ENCODE measurements around the gene MYL7.

The MYL7 gene

GRCh38 chr7:44111761-44112160 is 29.4 kb downstream of the MYL7 start:
- peak; percentile 30 for DNase-seq (ENCODE audit: low spot score)

DNA sequence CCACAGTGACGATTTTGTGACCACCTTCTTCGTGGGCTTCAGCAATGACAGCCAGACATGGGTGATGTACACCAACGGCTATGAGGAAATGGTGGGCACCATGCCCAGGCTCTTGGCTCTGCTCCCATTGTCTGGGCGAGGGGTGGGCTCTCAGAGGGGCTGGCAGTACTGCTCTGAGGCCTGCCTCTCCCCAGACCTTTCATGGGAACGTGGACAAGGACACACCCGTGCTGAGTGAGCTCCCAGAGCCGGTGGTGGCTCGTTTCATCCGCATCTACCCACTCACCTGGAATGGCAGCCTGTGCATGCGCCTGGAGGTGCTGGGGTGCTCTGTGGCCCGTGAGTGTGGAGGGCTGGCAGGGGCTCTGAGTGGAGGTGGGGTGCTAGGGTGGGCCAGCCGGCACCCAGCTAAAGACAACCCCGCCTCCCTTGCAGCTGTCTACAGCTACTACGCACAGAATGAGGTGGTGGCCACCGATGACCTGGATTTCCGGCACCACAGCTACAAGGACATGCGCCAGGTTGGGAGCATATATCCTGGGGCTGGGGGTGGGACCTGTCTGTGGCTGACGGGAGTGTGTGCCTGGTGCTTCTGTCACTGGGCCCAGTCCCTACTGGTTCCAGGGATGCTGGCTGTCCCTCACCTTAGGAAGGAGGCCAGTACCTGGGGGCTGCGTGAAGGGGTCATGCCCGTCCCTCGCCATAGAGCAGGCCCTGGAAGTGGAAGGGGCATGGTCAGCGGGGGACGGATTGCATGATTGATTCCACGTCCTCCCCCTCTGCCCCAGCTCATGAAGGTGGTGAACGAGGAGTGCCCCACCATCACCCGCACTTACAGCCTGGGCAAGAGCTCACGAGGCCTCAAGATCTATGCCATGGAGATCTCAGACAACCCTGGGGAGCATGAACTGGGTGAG is 30.2 kb downstream of the MYL7 start:
- DNase-seq (ENCODE audit: low spot score) = no peak

DNA sequence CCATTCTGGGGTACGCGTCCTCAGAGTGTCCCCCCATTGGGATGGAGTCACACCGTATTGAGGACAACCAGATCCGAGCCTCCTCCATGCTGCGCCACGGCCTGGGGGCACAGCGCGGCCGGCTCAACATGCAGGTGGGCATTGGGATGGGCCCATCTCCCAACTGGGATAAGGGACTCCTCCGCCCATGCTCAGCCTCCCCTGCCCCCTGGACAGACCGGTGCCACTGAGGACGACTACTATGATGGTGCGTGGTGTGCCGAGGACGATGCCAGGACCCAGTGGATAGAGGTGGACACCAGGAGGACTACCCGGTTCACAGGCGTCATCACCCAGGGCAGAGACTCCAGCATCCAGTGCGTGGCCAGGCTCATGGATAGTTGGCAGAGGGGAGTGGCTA is 31.1 kb downstream of the MYL7 start:
- DNase-seq (ENCODE audit: low spot score) = no peak

DNA sequence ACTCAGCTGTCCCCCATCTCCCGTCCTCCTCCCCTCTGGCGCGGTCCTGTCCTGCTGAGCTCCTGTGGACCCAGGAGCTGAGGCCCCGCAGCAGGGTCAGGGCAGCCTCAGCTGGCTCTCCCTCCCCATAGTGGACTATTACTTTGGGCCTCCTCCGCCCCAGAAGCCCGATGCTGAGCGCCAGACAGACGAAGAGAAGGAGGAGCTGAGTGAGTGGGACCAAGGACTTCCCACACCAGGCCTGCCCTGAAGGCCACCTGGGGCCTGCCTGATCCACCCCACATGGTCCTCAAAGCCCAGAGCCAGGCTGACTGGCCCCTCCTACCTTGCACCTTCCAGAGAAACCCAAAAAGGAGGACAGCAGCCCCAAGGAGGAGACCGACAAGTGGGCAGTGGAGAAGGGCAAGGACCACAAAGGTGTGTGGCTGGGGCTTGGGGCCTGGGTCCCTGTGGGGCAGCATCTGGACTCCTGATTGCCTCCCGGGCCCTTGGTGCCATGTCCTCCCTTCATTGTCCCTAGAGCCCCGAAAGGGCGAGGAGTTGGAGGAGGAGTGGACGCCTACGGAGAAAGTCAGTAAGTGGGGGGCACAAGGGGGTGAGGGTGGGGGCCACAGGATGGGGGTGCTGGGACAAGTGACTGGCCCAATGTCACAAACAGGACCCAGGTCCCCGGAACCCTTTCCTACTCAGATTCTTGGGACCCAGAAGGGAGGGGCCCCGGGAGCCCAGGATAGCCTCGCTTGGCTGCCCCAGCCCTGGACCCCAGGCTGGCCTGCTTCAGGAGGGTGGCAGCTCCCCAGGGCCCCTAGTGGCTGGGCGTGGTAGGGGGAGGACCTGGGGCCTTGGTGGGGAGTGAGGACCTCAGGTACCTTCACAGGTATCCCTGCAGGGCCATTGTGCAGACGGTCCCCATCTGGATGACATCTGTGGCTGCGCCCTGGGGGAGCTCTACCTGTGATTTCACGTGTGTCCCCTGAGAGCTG is 32.1 kb downstream of the MYL7 start:
- DNase-seq (ENCODE audit: low spot score) = no peak

DNA sequence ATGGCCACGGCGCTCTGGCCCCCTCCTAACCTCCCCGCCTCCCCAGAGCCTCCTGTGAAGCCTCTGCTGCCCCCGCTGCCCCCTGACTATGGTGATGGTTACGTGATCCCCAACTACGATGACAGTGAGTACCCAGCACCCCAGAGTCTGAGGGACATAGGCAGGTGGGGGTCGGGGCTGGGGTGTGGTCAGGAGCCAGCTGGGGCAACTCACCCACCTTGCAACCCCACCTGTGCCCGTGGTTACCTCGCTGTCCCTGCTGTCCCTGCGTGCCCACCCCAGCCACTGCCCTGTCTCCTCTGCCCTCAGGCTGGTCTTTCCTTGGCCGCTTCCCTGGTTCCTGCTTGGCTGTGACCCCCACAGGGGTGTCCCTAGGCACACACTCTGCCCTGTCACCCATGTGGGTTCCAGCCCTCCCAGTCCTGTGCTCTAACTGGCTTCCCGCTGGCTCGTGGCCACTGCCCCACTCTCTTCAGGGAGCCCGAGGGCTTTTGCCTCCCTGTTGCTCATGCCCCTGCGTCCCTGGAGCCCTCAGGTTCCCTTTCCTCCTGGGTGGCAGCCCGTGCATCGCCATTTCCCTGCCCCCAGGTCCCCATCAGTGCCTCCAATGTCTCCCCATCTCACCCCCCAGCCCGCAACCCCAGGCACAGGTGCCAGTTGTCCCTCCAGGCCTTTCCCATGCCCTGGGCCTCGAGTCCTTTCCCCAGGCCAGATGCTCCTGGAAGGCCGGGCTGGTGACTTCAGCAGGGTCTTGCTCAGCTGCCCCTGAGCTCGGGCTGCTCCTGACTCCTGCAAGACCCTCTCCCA is 33.0 kb downstream of the MYL7 start:
- no peak for DNase-seq (ENCODE audit: low spot score)

DNA sequence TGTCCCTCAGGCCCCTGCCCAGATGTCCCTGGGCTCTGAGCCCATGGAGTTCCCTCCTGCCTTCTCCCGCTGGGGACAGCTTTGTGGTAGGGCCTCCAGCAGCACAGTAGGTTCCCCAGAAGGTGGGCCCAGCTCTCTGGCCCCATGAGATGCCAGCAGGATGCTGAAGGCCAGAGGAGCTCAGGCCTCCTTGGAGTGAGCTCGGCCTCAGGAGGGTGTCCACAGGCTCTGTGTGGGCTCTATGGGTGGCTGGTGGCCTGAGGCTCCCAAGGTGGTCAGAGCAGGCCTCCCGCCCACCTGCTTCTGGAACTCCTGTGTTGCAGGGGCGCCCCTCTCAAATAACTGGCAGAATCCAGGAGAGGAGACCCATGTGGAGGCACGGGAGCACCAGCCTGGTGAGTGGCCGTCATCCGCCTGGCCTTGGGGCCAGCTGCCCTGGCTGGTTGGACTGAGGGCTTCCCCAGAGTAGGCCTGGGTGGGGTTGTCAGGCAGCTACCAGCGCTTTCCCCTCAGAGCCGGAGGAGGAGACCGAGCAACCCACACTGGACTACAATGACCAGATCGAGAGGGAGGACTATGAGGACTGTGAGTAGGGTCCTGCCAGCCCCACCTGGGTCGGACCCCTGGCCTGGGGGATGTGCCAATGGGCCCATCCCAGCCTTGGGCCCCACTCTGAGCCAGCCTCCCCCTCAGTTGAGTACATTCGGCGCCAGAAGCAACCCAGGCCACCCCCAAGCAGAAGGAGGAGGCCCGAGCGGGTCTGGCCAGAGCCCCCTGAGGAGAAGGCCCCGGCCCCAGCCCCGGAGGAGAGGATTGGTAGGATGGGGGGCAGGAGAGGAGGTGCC is 33.8 kb downstream of the MYL7 start:
- no peak for DNase-seq (ENCODE audit: low spot score)

- no peak for DNase-seq (ENCODE audit: low spot score)
Observed at GRCh38 chr7:44106311-44107065, 34.6 kb downstream of the MYL7 start.

- no peak for DNase-seq (ENCODE audit: low spot score)
Observed at GRCh38 chr7:44105832-44106231, 35.3 kb downstream of the MYL7 start.

- no peak for DNase-seq (ENCODE audit: low spot score)
Observed at GRCh38 chr7:44104860-44105771, 36.0 kb downstream of the MYL7 start.

DNA sequence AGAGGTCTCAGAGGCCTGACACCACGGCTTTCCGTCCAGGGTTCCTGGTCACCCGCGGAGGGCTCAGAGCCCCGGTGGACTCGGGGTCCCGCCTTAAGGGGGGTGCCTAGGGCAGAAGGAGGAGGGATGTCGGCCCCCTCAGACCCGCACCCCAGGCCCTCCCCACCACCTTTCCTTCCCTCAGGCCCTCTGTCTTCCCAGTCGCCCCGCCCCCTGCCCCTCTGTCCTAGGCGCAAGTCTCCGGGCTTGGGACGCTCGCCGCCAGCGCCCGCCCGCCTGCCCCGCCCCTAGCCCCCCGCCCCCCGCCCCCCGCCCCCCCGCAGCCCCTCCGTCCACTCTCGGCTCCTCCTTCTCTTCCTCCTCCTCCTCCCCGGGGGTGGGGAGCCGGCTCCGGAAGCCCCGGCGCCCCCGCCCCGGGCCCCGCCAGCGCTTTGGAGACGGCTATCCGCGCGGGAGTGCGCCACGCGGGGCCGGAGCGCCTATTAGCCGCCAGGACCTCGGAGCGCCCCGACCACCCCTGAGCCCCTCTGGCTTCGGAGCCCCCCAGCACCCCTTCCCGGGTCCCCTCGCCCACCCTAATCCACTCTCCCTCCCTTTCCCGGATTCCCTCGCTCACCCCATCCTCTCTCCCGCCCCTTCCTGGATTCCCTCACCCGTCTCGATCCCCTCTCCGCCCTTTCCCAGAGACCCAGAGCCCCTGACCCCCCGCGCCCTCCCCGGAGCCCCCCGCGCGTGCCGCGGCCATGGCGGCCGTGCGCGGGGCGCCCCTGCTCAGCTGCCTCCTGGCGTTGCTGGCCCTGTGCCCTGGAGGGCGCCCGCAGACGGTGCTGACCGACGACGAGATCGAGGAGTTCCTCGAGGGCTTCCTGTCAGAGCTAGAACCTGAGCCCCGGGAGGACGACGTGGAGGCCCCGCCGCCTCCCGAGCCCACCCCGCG is 36.9 kb downstream of the MYL7 start, which contains the start of gene AEBP1:
TSS of gene AEBP1 (plus strand) at position 423 of the 937 bp plus-strand sequence. CDS start at position 744, 321 bp downstream.
- no peak for DNase-seq (ENCODE audit: low spot score)

DNA sequence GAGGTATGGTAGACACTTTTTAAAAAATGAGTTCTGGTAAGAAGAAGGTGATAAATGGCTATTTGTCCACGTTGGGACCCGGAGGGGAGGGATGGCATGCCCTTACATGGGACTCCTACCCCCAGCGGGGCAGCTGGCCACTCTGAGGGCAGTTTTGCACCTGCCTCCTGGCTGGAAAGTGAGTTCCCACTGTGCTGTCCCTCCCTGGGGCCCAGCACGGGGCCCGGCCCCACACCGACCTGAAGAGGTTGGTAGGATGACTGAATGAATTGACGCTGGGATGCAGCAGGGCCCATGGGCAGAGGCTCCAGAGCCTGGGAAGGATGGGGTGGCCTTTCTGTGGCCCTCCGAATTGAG is 37.6 kb downstream of the MYL7 start:
- no peak for DNase-seq (ENCODE audit: low spot score)

GRCh38 chr7:44102846-44103565 is 38.1 kb downstream of the MYL7 start:
- DNase-seq (ENCODE audit: low spot score) = no peak

GRCh38 chr7:44101966-44102845 is 38.9 kb downstream of the MYL7 start:
- DNase-seq (ENCODE audit: low spot score) = no peak

- no peak for DNase-seq (ENCODE audit: low spot score)
Observed at GRCh38 chr7:44101303-44101965, 39.7 kb downstream of the MYL7 start.

- no peak for DNase-seq (ENCODE audit: low spot score)
Observed at GRCh38 chr7:44100458-44101302, 40.5 kb downstream of the MYL7 start.

Data from cerebellar cortex (tissue), 1 donor.